ENCODE data around the gene SERPINE1. TPM values are rescaled to one million over a fixed set of nuclear protein-coding genes. Genes with fewer than 3 reads are reported as not detected.
A peak's percentile ranks its signal among the peaks of the same experiment; 100 is the strongest.

The SERPINE1 gene
- total and polyA plus RNA-seq, 2 of the 13 experiments (the other 11 are each of a cell fraction or from before 2014, with no cell fraction given) = 21.2 to 1,576 TPM

- TF ChIP-seq ZNF44 (CRISPR knock-in tag; IDR thresholded peaks at IDR 0.05) = no peak
- TF ChIP-seq FOXA3 (CRISPR knock-in tag; IDR thresholded peaks at IDR 0.05) = peak; percentile 94
- peak; percentile 84; the same call in 1 of the 2 replicates for TF ChIP-seq ZBTB37 (CRISPR knock-in tag; IDR thresholded peaks at IDR 0.05)
- peak; percentile 40; the same call in 1 of the 2 replicates for TF ChIP-seq NAIF1 (CRISPR knock-in tag; IDR thresholded peaks at IDR 0.05; ENCODE audit: borderline replicate concordance)
- TF ChIP-seq ZNF737 (CRISPR knock-in tag; IDR thresholded peaks at IDR 0.05; ENCODE audit: borderline replicate concordance) = peak; percentile 87; the same call in 1 of the 2 replicates
- no peak for TF ChIP-seq KDM5A (IDR thresholded peaks at IDR 0.05; ENCODE audit: borderline replicate concordance, low read length)
- TF ChIP-seq, protein P1, sequence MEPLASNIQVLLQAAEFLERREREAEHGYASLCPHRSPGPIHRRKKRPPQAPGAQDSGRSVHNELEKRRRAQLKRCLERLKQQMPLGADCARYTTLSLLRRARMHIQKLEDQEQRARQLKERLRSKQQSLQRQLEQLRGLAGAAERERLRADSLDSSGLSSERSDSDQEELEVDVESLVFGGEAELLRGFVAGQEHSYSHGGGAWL (CRISPR knock-in tag; IDR thresholded peaks at IDR 0.05) = 0 out of 2 replicates have a peak, but pooled peaks have one; percentile 37
- TF ChIP-seq ZGPAT (CRISPR knock-in tag; IDR thresholded peaks at IDR 0.05) = peak; percentile 50; the same call in 1 of the 2 replicates
- TF ChIP-seq RAD21 (CRISPR knock-in tag; IDR thresholded peaks at IDR 0.05) = 0 out of 2 replicates have a peak, but pooled peaks have one; percentile 5
- TF ChIP-seq ZNF788 (CRISPR knock-in tag; IDR thresholded peaks at IDR 0.05; ENCODE audit: borderline replicate concordance) = no peak; the same call in 1 of the 2 replicates
- 0 out of 2 replicates have a peak, but pooled peaks have one; percentile 25 for TF ChIP-seq ZNF317 (CRISPR knock-in tag; IDR thresholded peaks at IDR 0.05)
- TF ChIP-seq, protein P2, sequence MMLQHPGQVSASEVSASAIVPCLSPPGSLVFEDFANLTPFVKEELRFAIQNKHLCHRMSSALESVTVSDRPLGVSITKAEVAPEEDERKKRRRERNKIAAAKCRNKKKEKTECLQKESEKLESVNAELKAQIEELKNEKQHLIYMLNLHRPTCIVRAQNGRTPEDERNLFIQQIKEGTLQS (CRISPR knock-in tag; IDR thresholded peaks at IDR 0.05) = no peak
- no peak; the same call in 1 of the 2 replicates for TF ChIP-seq ZXDC (CRISPR knock-in tag; IDR thresholded peaks at IDR 0.05)
- no peak for TF ChIP-seq SP2 (CRISPR knock-in tag; IDR thresholded peaks at IDR 0.05)
- TF ChIP-seq RBAK (CRISPR knock-in tag; IDR thresholded peaks at IDR 0.05) = peak; percentile 34; the same call in 1 of the 2 replicates
- peak; percentile 82; the same call in 1 of the 2 replicates for TF ChIP-seq HDAC1 (CRISPR knock-in tag; IDR thresholded peaks at IDR 0.05)
- TF ChIP-seq YEATS2 (CRISPR knock-in tag; IDR thresholded peaks at IDR 0.05; ENCODE audit: borderline replicate concordance) = peak; percentile 14; the same call in 1 of the 2 replicates
Measured at GRCh38 chr7:101125989-101126650, 784 bp upstream of the SERPINE1 start (continued).

Data from HepG2 (cell line).